ENCODE results near the gene RNF220. TPM values are rescaled to one million over a fixed set of nuclear protein-coding genes. Genes with fewer than 3 reads are reported as not detected.

RNF220 gene
- total RNA-seq, 1 donor from 2014 or later = 84.4 TPM

- Mint-ChIP-seq H3K27ac (ENCODE audit: unreplicated experiment) (no peak overlapping the region), H3K9me3 (ENCODE audit: unreplicated experiment) (no peaks in the 10 kb centered on the region), H3K27me3 (ENCODE audit: unreplicated experiment) (peaks cover 26% of the 10 kb centered on the region), H3K36me3 (ENCODE audit: unreplicated experiment) (no peaks in the 10 kb centered on the region), H3K4me1 (ENCODE audit: unreplicated experiment) (peaks cover 18% of the 10 kb centered on the region), H3K4me3 (ENCODE audit: unreplicated experiment) (no peak overlapping the region)
- no peak for TF ChIP-seq CTCF (IDR thresholded peaks at IDR 0.05)
- no peak for DNase-seq (ENCODE audit: extremely low spot score, unreplicated experiment)
Observed at GRCh38 chr1:44412601-44413000, 7.5 kb downstream of the RNF220 start.

GRCh38 chr1:44413740-44414139, 8.7 kb downstream of the RNF220 start:
- no peaks in the 10 kb centered on the region for H3K9me3 Mint-ChIP-seq (ENCODE audit: unreplicated experiment)
- peaks cover 26% of the 10 kb centered on the region for H3K27me3 Mint-ChIP-seq (ENCODE audit: unreplicated experiment)
- no peak for TF ChIP-seq CTCF (IDR thresholded peaks at IDR 0.05)
- peaks cover 15% of the 10 kb centered on the region for H3K4me1 Mint-ChIP-seq (ENCODE audit: unreplicated experiment)
- no peaks in the 10 kb centered on the region for H3K36me3 Mint-ChIP-seq (ENCODE audit: unreplicated experiment)
- DNase-seq (ENCODE audit: extremely low spot score, unreplicated experiment) = no peak
- H3K4me3 Mint-ChIP-seq (ENCODE audit: unreplicated experiment) = no peak overlapping the region
- no peak overlapping the region for H3K27ac Mint-ChIP-seq (ENCODE audit: unreplicated experiment)

- H3K27me3 Mint-ChIP-seq (ENCODE audit: unreplicated experiment) = peaks cover 32% of the 10 kb centered on the region
- no peaks in the 10 kb centered on the region for H3K36me3 Mint-ChIP-seq (ENCODE audit: unreplicated experiment)
- H3K4me3 Mint-ChIP-seq (ENCODE audit: unreplicated experiment) = no peak overlapping the region
- H3K4me1 Mint-ChIP-seq (ENCODE audit: unreplicated experiment) = peaks cover 8% of the 10 kb centered on the region
- TF ChIP-seq CTCF (IDR thresholded peaks at IDR 0.05) = no peak
- no peak for DNase-seq (ENCODE audit: extremely low spot score, unreplicated experiment)
- no peaks in the 10 kb centered on the region for H3K9me3 Mint-ChIP-seq (ENCODE audit: unreplicated experiment)
- H3K27ac Mint-ChIP-seq (ENCODE audit: unreplicated experiment) = no peak overlapping the region
Observed at GRCh38 chr1:44415013-44415412, 10.0 kb downstream of the RNF220 start.

GRCh38 chr1:44416408-44416807, 11.4 kb downstream of the RNF220 start:
- Mint-ChIP-seq H3K36me3 (ENCODE audit: unreplicated experiment) (no peaks in the 10 kb centered on the region), H3K9me3 (ENCODE audit: unreplicated experiment) (no peaks in the 10 kb centered on the region), H3K4me3 (ENCODE audit: unreplicated experiment) (no peak overlapping the region), H3K27me3 (ENCODE audit: unreplicated experiment) (peaks cover 45% of the 10 kb centered on the region), H3K27ac (ENCODE audit: unreplicated experiment) (no peak overlapping the region), H3K4me1 (ENCODE audit: unreplicated experiment) (peaks cover 8% of the 10 kb centered on the region)
- no peak for DNase-seq (ENCODE audit: extremely low spot score, unreplicated experiment)
- TF ChIP-seq CTCF (IDR thresholded peaks at IDR 0.05) = no peak

- DNase-seq (ENCODE audit: extremely low spot score, unreplicated experiment) = peak; percentile 83
- no peak overlapping the region for H3K27ac Mint-ChIP-seq (ENCODE audit: unreplicated experiment)
- no peak for TF ChIP-seq CTCF (IDR thresholded peaks at IDR 0.05)
- H3K4me3 Mint-ChIP-seq (ENCODE audit: unreplicated experiment) = peak overlapping the region; percentile 67
- no peaks in the 10 kb centered on the region for H3K36me3 Mint-ChIP-seq (ENCODE audit: unreplicated experiment)
- peaks cover 50% of the 10 kb centered on the region for H3K27me3 Mint-ChIP-seq (ENCODE audit: unreplicated experiment)
- H3K9me3 Mint-ChIP-seq (ENCODE audit: unreplicated experiment) = no peaks in the 10 kb centered on the region
- H3K4me1 Mint-ChIP-seq (ENCODE audit: unreplicated experiment) = peaks cover 8% of the 10 kb centered on the region
Observed at GRCh38 chr1:44417351-44418021, 12.4 kb downstream of the RNF220 start.

Measured in osteocyte (in vitro differentiated cells).